Suprapubic skin (tissue), 4 donors: ENCODE data around the gene EMC9.

Experiments
- CTCF ChIP-seq, 2 donors: fragments of 200-600 bp in 1 of 2; fragments of 450-650 bp in 1 of 2; sonication (generic) in 1 of 2; IDR thresholded peaks; one replicate each; pipeline ENCODE4 v1.5.1; 2016 to 2019; ENCODE audit warnings: antibody characterized with exemption in 2 of 2, mild to moderate bottlenecking in 1 of 2, moderate library complexity in 1 of 2
- POLR2A ChIP-seq, 2 donors: fragments of 450-650 bp; IDR thresholded peaks; one replicate each; pipeline ENCODE4 v1.6.1; 2017; ENCODE audit warnings: antibody characterized with exemption in 2 of 2, mild to moderate bottlenecking in 2 of 2, moderate library complexity in 2 of 2
- POLR2AphosphoS5 ChIP-seq, 3 donors: sonication (generic); formaldehyde crosslinking; IDR thresholded peaks; one replicate each; pipeline ENCODE4 v1.6.1; 2017; ENCODE audit warnings: antibody characterized with exemption in 3 of 3

- TF ChIP-seq CTCF (IDR thresholded peaks at IDR 0.05) (no peak), POLR2AphosphoS5 (IDR thresholded peaks at IDR 0.05) (no peak), POLR2A (IDR thresholded peaks at IDR 0.05) (no peak)
Measured at GRCh38 chr14:24092505-24093206, 48.7 kb downstream of the EMC9 start.
